Right lobe of liver (tissue), 4 donors: Measurements from ENCODE around the gene ALS2.

Experiments
- POLR2A ChIP-seq: fragments of 450-650 bp; IDR thresholded peaks from one replicate; pipeline ENCODE4 v1.6.1; 2017; ENCODE audit warnings: antibody characterized with exemption, mild to moderate bottlenecking
- TF ChIP-seq, protein P1 (sequence below), 4 donors: fragments of 200-600 bp in 3 of 4; fragments of 450-650 bp in 1 of 4; IDR thresholded peaks; one replicate each; pipeline versions ENCODE4 v1.5.1 to v1.8.0; 2016 to 2022; ENCODE audit warnings: antibody characterized with exemption in 4 of 4, mild to moderate bottlenecking in 2 of 4
- donor health status: DM: no; HTN: no; CAD: no.
- donor health status: DM: no; HTN: no; CAD: no.
- donor health status: DM: no; HTN: yes; CAD: no.

DNA sequence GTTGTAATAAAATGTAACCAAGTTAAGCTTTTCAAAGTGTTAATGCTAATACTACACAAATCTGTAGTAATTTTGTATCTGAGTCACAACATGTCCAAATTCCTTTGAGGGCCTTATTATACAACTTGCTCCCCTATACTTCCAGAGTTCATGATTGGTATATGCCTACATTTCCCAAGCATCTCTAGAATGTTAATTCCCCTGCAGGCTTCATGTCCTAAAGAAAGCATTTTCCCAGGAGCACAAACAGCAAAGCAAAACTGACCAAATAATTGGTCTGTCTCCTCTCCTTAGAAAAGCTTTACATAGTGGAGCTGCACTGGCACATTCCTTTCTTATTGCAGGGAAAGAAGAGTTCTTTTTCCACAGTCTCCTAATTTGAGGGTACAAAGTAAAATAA, 3.7 kb downstream of the ALS2 start:
- TF ChIP-seq POLR2A, result no peak
- TF ChIP-seq, protein P1, sequence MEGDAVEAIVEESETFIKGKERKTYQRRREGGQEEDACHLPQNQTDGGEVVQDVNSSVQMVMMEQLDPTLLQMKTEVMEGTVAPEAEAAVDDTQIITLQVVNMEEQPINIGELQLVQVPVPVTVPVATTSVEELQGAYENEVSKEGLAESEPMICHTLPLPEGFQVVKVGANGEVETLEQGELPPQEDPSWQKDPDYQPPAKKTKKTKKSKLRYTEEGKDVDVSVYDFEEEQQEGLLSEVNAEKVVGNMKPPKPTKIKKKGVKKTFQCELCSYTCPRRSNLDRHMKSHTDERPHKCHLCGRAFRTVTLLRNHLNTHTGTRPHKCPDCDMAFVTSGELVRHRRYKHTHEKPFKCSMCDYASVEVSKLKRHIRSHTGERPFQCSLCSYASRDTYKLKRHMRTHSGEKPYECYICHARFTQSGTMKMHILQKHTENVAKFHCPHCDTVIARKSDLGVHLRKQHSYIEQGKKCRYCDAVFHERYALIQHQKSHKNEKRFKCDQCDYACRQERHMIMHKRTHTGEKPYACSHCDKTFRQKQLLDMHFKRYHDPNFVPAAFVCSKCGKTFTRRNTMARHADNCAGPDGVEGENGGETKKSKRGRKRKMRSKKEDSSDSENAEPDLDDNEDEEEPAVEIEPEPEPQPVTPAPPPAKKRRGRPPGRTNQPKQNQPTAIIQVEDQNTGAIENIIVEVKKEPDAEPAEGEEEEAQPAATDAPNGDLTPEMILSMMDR (IDR thresholded peaks at IDR 0.05), result no peak
